Measurements from ENCODE around the gene CRYBB2. TPM values are rescaled to one million over a fixed set of nuclear protein-coding genes. Genes with fewer than 3 reads are reported as not detected.
"Not testable (repeated sequence)": the region's sequence is repeated elsewhere in the genome, so short reads cannot be mapped to it uniquely, and the experiment has no call there.

Gene CRYBB2
- total RNA-seq, 1 donor from 2014 or later, result not detected

DNA sequence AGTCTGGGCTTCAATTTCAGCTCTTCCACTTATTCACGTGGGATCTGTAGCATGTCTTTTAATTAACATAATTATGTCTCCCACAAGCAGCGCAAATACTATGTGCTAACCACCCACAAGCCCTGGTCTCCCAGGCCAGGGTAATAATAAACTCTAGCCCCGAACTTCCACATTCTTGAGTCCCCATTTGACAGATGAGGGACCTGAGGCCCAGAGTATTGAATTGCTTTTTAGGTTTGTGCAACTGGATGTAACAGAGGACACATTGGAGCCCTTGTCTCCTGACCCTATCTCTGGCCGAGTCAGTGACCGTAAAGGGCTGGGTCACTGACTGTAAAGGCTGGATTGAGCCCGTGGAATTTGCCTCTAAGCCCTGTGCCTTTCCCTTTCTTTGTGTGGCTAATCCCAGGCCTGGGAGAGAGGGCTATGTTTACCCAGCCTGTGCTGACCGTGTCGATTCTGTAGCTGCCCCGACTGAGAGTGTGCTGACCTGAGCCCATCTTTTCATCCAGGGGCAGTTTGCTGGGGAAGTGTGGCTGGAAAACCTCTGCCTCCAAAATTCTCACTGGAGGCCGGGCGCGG lies 3.9 kb downstream of the CRYBB2 start:
- Mint-ChIP-seq H3K36me3 (ENCODE audit: low read depth) (no peaks in the 10 kb centered on the region), H3K27me3 (ENCODE audit: low read depth) (peaks cover 6% of the 10 kb centered on the region), H3K4me1 (ENCODE audit: low read depth) (no peaks in the 10 kb centered on the region), H3K4me3 (ENCODE audit: low read depth) (no peak overlapping the region), H3K9me3 (no peaks in the 10 kb centered on the region), H3K27ac (no peak overlapping the region)
- DNase-seq (ENCODE audit: low spot score), result no peak
- intact Hi-C loops (cut with micrococcal nuclease), result no loop called here

DNA sequence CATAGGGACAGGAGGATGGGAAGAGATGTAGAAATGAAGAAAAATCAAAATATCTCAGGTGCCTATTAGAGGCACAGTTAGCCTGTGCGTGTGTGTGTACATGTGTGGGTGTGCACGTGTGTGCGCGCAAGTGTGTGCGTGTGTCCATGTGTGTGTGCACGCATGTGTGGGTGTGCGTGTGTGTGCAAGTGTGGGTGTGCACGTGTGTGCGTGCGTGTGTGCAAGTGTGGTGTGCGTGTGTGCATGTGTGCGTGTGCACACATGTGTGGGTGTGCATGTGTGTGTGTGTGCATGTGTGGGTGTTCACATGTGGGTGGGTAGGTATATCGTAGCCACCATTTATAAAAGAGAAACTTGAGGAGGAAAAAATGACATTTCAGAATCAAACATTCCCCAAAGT lies 9.4 kb downstream of the CRYBB2 start:
- no peaks in the 10 kb centered on the region for H3K4me1 Mint-ChIP-seq (ENCODE audit: low read depth)
- no peak overlapping the region for H3K4me3 Mint-ChIP-seq (ENCODE audit: low read depth)
- intact Hi-C loops (cut with micrococcal nuclease), result no loop called here
- DNase-seq (ENCODE audit: low spot score), result no peak
- H3K9me3 Mint-ChIP-seq, result no peaks in the 10 kb centered on the region
- H3K27me3 Mint-ChIP-seq (ENCODE audit: low read depth), result peaks cover 4% of the 10 kb centered on the region
- H3K27ac Mint-ChIP-seq, result no peak overlapping the region
- no peaks in the 10 kb centered on the region for H3K36me3 Mint-ChIP-seq (ENCODE audit: low read depth)

DNA sequence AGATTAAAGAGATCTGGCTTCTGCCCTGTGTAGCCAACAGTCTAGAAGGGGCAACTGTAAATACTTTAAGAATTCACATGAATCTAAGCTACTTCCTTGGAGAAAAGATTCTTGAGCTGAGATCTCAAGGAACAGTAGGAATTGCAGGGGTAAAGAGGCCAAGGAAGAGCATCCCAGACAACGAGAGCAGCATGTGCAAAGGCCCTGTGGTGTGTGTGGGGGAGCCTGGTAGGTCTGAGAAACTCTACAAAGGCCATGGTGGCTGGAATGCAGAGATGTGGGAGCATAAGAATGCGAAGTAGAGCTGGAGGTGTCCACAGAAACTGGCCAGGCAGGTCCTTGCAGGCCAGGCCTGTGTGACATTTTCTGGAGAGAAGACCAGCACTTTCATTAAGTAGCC lies 11.3 kb downstream of the CRYBB2 start:
- H3K4me1 Mint-ChIP-seq (ENCODE audit: low read depth); H3K4me3 Mint-ChIP-seq (ENCODE audit: low read depth); H3K36me3 Mint-ChIP-seq (ENCODE audit: low read depth); H3K27me3 Mint-ChIP-seq (ENCODE audit: low read depth); intact Hi-C loops (cut with micrococcal nuclease); H3K9me3 Mint-ChIP-seq; H3K27ac Mint-ChIP-seq; DNase-seq (ENCODE audit: low spot score): not testable (repeated sequence)

DNA sequence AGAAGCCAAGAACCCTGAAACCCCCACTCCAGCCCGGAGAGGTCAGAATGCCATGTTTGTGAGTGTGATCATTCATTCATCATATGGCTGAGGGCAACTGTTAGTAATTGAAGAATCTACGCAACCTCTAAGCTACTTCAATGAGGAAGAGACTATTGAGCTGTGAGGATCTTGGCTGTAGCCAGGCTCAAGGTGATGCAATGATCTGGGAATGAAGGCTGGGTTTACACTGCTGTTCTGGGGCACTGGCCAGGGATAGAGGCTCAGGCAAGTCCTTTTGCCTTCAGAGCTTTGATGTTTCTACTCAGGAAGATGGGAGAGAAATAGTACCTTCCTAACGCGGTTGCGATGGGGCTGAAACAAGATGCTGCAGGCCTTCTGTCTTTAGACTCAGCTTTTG lies 12.9 kb downstream of the CRYBB2 start:
- no peaks in the 10 kb centered on the region for H3K36me3 Mint-ChIP-seq (ENCODE audit: low read depth)
- peaks cover 7% of the 10 kb centered on the region for H3K4me1 Mint-ChIP-seq (ENCODE audit: low read depth)
- H3K27me3 Mint-ChIP-seq (ENCODE audit: low read depth), result peaks cover 5% of the 10 kb centered on the region
- H3K4me3 Mint-ChIP-seq (ENCODE audit: low read depth), result no peak overlapping the region
- no peak overlapping the region for H3K27ac Mint-ChIP-seq
- H3K9me3 Mint-ChIP-seq, result no peaks in the 10 kb centered on the region
- no peak for DNase-seq (ENCODE audit: low spot score)
- intact Hi-C loops (cut with micrococcal nuclease), result no loop called here

DNA sequence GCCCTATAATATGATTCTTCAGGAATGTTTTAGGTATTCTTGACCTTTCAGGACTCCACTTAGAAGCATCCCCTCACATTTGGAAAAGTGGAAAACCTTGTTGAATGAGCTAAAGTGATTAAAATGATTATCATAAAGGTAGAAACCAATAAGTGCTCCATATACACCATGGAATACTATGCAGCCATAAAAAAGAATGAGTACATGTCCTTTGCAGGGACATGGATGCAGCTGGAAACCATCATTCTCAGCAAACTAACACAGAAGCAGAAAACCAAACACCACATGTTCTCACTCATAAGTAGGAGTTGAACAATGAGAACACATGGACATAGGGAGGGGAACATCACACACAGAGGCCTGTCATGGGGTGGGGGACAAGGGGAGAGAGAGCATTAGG lies 14.3 kb downstream of the CRYBB2 start:
- H3K27me3 Mint-ChIP-seq (ENCODE audit: low read depth); intact Hi-C loops (cut with micrococcal nuclease); H3K4me1 Mint-ChIP-seq (ENCODE audit: low read depth); H3K9me3 Mint-ChIP-seq; H3K27ac Mint-ChIP-seq; DNase-seq (ENCODE audit: low spot score); H3K4me3 Mint-ChIP-seq (ENCODE audit: low read depth); H3K36me3 Mint-ChIP-seq (ENCODE audit: low read depth): not testable (repeated sequence)

DNA sequence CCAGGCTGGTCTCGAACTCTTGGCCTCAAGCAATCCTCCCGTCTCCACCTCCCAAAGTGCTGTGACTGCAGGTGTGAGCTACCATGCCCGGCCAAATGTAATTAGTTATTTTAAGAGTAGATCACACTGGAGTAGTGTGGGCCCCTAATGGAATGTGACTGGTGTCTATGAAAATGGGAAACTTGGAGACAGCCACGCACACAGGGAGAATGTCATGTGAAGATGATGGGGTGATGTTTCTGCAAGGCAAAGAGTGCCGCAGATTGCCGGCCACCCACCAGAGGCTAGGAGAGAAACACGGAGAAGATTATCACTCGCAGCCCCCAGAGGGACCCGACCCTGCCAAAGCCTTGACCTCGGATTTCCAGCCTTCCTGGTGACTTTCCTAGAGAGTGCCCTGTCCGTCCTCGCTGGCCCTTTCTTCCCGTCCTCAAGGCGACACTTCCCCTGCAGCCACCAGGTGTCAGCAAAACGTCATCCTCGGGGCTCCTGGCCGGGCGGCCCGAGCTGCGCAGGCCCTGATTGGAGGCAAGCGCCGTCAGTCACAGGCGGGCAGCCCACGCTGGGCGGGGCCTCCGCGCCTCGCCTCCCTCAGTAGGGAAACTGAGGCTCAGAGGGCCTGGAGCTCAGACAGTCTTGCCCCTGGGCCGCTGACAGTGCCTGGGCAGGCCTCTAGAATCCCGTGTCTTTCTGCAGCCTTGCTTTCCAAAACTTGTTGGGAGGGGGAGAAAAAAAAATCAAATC lies 16.3 kb downstream of the CRYBB2 start:
- intact Hi-C loops (cut with micrococcal nuclease), result no loop called here
- peak; percentile 69 for DNase-seq (ENCODE audit: low spot score)
- H3K27me3 Mint-ChIP-seq (ENCODE audit: low read depth), result peaks cover 12% of the 10 kb centered on the region
- no peak overlapping the region for H3K27ac Mint-ChIP-seq
- peaks cover 7% of the 10 kb centered on the region for H3K4me1 Mint-ChIP-seq (ENCODE audit: low read depth)
- peak overlapping the region; percentile 21 for H3K4me3 Mint-ChIP-seq (ENCODE audit: low read depth)
- no peaks in the 10 kb centered on the region for H3K36me3 Mint-ChIP-seq (ENCODE audit: low read depth)
- no peaks in the 10 kb centered on the region for H3K9me3 Mint-ChIP-seq

DNA sequence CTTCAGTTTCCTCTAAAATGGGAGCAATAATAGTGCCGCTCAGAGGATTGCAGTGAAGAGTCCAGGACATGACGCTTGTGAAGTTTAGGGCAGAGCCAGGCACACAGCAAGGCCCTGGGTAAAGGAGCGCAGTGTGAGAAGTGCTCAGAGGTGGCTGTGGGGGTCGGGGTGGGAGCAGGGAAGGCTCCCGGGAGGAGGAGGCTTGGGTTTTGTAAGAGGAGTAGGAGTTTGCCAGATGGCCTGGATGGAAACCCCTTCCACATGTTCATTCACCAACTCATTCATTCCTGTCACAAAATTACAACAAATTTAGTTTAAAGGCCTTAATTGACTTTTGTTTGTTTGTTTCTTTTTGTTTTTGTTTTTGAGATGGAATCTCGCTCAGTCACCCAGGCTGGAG lies 17.0 kb downstream of the CRYBB2 start:
- no peaks in the 10 kb centered on the region for H3K9me3 Mint-ChIP-seq

DNA sequence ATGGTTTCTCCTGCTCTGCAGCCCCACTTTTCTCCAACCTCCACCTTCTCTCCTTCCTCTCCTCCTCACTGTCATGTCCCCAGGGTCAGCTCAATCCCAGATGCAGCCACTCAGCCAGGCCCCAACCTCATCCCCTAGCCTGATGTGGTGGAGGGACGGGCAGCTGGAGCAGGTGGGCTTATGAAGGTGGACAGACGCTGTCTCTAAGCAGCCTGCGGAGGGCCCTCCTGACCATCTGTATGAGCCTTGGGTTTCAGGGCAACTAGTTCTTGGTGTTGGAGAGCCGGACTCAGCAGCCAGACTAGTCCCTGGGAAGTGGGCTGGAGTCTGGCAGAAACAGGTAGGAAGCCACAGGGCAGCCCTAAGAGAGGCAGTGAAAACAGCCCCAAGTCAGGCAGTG lies 18.1 kb downstream of the CRYBB2 start:
- no peaks in the 10 kb centered on the region for H3K36me3 Mint-ChIP-seq (ENCODE audit: low read depth)
- intact Hi-C loops (cut with micrococcal nuclease), result no loop called here

More for the DNA sequence above, 17.0 kb downstream of the CRYBB2 start:
- Mint-ChIP-seq H3K4me3 (ENCODE audit: low read depth) (no peak overlapping the region), H3K4me1 (ENCODE audit: low read depth) (peaks cover 7% of the 10 kb centered on the region), H3K27ac (no peak overlapping the region), H3K36me3 (ENCODE audit: low read depth) (no peaks in the 10 kb centered on the region), H3K27me3 (ENCODE audit: low read depth) (peaks cover 12% of the 10 kb centered on the region)
- DNase-seq (ENCODE audit: low spot score), result no peak
- intact Hi-C loops (cut with micrococcal nuclease), result no loop called here

DNA sequence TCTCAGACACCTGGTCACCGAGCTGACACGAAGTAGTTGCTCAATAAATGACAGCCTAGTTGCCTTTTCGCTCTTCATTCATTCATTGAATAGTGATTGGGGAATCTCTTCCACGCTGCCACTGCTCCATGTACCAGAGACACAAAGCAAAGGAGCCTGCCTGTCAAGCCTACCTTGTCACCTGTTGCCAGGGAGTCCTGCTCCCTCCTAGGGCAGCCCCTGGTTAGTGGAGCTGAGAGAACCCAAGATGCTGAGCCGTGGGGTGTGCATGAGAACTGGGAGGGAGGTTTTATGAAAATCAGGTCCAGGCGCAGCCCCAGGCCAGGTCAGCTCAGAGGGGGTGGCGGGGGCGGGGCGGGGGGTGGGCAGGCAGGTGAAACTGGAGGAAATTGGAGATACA lies 18.6 kb downstream of the CRYBB2 start:
- H3K36me3 Mint-ChIP-seq (ENCODE audit: low read depth); H3K27ac Mint-ChIP-seq; H3K4me3 Mint-ChIP-seq (ENCODE audit: low read depth); intact Hi-C loops (cut with micrococcal nuclease); H3K4me1 Mint-ChIP-seq (ENCODE audit: low read depth); DNase-seq (ENCODE audit: low spot score); H3K9me3 Mint-ChIP-seq: not testable (repeated sequence)
- peaks cover 12% of the 10 kb centered on the region for H3K27me3 Mint-ChIP-seq (ENCODE audit: low read depth)

More for the DNA sequence above, 18.1 kb downstream of the CRYBB2 start:
- Mint-ChIP-seq H3K27ac (no peak overlapping the region), H3K4me3 (ENCODE audit: low read depth) (no peak overlapping the region), H3K9me3 (no peaks in the 10 kb centered on the region), H3K27me3 (ENCODE audit: low read depth) (peaks cover 12% of the 10 kb centered on the region), H3K4me1 (ENCODE audit: low read depth) (peaks cover 7% of the 10 kb centered on the region)
- DNase-seq (ENCODE audit: low spot score), result no peak

DNA sequence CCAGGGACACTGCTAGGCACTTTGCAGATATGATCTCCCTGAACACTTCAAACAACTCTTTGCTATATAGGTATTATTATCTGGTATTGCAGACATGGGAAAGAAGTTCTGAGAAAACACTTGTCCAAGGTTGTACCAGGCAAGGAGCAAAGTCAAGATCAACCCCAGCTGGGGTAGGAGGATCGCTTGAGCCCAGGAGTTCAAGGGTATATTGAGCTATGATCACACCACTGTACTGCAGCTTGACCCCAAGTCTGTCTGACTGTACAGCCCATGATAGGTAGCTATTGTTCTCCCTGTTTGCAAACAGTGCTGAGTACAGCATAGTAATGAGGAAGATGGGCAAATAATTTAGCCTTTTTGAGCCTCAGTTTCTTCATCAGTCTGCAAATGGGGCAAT lies 35.7 kb downstream of the CRYBB2 start:
- H3K4me1 Mint-ChIP-seq (ENCODE audit: low read depth); H3K9me3 Mint-ChIP-seq; H3K4me3 Mint-ChIP-seq (ENCODE audit: low read depth); intact Hi-C loops (cut with micrococcal nuclease); DNase-seq (ENCODE audit: low spot score); H3K27me3 Mint-ChIP-seq (ENCODE audit: low read depth); H3K36me3 Mint-ChIP-seq (ENCODE audit: low read depth); H3K27ac Mint-ChIP-seq: not testable (repeated sequence)

DNA sequence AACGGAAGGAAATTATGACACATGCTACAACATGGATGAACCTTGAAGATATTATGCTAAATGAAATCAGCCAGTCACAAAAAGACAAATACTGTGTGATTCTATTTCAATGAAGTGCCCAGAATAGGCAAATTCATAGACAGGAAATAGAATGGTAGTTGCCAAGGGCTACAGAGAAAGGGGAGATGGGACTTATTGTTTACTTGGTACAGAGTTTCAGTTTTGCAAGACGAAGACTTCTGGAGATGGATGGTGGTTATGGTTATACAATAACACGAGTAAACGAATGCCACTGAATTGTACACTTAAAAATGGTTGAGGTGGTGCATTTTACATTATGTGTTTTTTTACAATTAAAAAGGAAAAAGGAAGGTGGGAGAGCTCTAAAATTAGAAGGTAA lies 48.1 kb downstream of the CRYBB2 start:
- H3K4me3 Mint-ChIP-seq (ENCODE audit: low read depth); DNase-seq (ENCODE audit: low spot score); H3K36me3 Mint-ChIP-seq (ENCODE audit: low read depth); H3K27ac Mint-ChIP-seq; intact Hi-C loops (cut with micrococcal nuclease); H3K4me1 Mint-ChIP-seq (ENCODE audit: low read depth); H3K27me3 Mint-ChIP-seq (ENCODE audit: low read depth): not testable (repeated sequence)
- H3K9me3 Mint-ChIP-seq, result peaks cover 23% of the 10 kb centered on the region

DNA sequence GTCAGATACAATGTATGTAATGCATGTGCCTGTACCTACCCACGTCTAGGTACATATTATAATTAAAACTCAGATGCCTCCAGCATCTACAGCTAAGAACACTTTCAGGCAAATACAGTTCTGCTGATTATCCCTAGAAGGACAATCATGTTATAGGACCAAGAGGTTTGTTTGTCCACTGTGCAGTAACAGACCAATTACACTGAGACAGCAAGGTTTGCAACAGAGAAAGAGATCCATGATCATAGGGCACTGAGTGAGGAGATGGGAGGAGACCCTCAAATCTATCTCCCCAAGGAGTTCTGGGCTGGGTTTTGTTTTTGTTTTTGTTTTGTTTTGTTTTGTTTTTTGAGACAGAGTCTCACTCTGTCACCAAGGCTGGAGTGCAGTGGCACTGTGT lies 49.5 kb downstream of the CRYBB2 start:
- H3K4me1 Mint-ChIP-seq (ENCODE audit: low read depth); H3K36me3 Mint-ChIP-seq (ENCODE audit: low read depth); DNase-seq (ENCODE audit: low spot score); intact Hi-C loops (cut with micrococcal nuclease); H3K27ac Mint-ChIP-seq; H3K4me3 Mint-ChIP-seq (ENCODE audit: low read depth); H3K27me3 Mint-ChIP-seq (ENCODE audit: low read depth): not testable (repeated sequence)
- H3K9me3 Mint-ChIP-seq, result peaks cover 23% of the 10 kb centered on the region

DNA sequence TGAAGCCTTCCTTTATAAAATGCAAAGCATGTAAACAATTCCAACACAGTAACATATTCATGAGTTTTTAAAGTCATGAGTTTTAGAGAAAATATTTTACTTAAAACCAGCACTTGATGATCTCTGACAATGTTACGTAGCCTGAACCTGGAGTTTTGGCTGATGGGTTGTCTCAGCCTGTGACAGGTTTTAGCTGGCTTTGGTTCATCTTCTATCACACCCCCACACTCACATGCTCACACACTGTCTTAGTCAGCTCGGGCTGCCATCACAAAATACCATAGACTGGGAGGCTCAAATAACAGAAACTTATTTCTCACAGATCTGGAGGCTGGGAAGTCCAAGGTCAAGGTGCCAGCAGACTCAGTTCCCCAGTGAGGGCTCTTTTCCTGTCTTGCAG lies 50.6 kb downstream of the CRYBB2 start:
- H3K4me1 Mint-ChIP-seq (ENCODE audit: low read depth); DNase-seq (ENCODE audit: low spot score); intact Hi-C loops (cut with micrococcal nuclease); H3K36me3 Mint-ChIP-seq (ENCODE audit: low read depth); H3K27me3 Mint-ChIP-seq (ENCODE audit: low read depth); H3K27ac Mint-ChIP-seq; H3K4me3 Mint-ChIP-seq (ENCODE audit: low read depth): not testable (repeated sequence)
- H3K9me3 Mint-ChIP-seq, result peaks cover 23% of the 10 kb centered on the region
